HG02970 (cell line): ENCODE results near the gene EPAS1.

Experiments
- ATAC-seq: cut with Tn5 transposase; IDR thresholded peaks from one replicate; pipeline ENCODE4 v1.9.1; 2021; ENCODE audit warnings: mild to moderate bottlenecking, moderate library complexity, moderate number of reproducible peaks; ENCODE audit not compliant: unreplicated experiment, low FRiP score

Gene EPAS1

GRCh38 chr2:46270384-46270783 is 26.8 kb upstream of the EPAS1 start:
- no peak for ATAC-seq

DNA sequence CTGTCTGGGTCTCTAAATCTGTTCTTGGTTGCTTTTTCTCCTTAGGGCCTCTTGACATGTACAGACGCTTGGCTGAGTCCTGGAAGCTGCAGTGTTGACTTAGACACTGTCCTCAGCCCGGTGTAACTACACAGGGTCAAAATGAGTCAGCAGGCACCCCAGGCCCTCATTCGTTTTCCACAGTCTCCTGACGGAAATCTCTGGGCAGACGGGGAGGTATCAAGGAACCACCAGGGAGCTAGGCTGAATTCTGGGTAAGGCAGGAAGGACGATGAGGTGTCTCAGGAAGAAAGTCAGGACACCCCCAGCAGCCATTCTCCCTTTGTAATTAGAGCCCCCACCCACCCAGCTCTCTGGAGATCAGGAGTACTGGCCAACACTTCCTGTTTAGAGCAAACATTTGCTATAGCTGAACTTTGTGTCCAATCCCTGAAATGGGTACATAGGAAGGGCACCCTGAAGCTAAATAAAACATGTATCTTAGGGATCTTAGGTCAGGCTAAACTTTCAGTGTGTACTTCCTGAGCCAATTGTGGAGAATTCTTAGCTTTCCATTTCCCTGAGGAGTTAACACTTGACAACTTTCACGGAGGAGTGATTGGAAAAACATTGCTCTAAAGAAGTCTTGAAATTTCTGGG is 23.9 kb upstream of the EPAS1 start:
- no peak for ATAC-seq

- ATAC-seq: no peak
These were observed 23.3 kb upstream of the EPAS1 start for GRCh38 chr2:46273919-46274318.

GRCh38 chr2:46274586-46274985 is 22.6 kb upstream of the EPAS1 start:
- no peak for ATAC-seq

GRCh38 chr2:46275995-46276394 is 21.2 kb upstream of the EPAS1 start:
- ATAC-seq: no peak

GRCh38 chr2:46276642-46277041 is 20.6 kb upstream of the EPAS1 start:
- ATAC-seq: no peak

GRCh38 chr2:46277431-46278190 is 19.6 kb upstream of the EPAS1 start:
- ATAC-seq: no peak

DNA sequence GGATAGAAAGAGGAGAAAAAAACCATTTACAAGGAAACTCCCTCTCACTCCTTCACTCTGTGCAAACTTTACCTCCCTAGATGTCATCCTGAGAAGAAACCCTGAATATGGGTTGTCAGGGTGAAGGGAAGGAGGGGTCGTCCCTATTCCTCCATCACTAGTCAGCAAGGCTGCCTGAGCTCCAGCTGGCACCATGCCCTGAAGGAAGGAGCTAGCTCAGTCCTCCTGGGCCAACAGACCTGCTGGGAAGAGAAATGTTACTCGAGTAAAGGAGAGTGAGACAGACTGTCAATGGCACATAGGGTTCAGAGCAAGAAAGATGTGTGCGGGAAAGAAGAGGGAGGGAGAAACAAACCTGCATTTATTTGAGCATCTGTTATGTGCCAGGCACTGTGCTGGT is 18.3 kb upstream of the EPAS1 start:
- ATAC-seq: no peak

- no peak for ATAC-seq
These were observed 15.3 kb upstream of the EPAS1 start for GRCh38 chr2:46281939-46282338.

DNA sequence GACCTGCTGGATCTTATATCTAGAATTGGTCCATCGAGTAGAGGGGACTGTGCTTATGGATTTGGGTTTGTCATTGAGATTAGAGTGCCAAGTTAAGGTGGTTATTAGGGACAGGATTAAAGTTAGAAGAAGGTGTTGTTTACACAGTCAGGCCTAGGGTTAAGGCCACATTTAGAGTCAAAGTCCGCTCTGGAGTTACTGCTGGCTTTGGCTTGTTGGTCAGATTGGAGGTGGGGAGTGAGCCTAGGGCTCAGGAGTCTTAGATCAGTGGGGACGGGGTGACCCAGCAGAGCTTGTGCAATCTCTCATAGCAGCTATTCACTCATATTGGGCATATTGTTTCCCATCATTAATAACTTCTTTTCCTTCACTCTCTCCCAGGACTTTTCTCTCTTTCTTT is 13.5 kb upstream of the EPAS1 start:
- no peak for ATAC-seq

DNA sequence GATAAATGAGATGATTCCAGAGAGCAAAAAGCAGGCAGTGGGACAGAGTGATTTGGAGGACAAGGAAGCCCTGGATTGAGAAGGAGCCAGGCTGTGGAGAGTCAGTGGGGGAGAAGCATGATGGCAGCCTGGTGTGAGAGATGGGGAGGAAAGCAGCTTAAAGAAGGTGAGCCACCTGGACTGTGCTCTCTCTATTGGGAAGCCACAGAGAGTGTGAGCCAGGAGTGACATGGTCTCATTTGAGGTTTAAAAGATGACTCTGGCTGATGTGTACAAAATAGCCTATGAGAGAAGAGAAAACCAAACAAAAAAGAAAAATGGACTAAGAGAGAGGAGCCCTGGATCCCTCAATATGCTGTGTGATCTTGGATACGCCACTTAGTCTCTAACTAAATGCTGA is 12.9 kb upstream of the EPAS1 start:
- ATAC-seq: no peak

DNA sequence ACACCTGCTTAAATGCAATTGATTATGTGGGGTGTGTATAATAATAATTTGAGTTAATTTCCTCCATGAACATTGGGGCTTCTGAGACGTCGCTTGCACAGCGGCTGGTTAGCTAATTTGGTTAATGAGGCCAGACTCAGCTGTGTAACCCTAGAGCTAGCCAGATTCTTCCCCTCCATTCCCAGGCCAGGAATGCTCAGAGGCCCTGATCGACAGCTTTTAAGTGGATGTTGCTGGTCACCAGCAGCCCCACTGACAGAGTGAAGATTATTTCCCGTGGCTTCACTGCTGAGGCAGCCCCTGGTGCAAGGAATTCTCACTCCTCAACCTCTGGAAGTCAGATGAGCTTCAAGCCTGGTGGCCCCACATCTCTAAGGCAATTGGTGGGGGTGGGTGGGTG is 12.4 kb upstream of the EPAS1 start:
- no peak for ATAC-seq

DNA sequence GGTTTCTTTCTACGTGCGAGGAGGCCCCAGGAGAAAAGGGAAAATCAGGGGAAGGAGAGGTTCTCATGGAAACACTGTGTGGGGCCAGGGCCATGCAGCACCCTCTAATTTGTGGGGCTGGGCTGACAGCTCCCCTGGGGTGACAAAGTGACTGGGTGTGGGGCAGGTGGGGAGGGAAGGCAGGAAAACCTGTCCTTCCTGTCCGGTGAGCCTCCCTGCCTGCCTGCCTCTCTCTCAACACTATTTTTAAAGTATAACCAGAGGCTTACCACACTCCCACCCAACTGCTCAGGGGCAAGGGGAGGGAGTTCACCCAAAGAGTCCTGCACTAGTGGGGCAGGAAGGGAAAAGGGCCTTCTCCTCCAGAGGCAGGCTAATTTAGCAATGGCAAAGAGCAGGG is 10.5 kb upstream of the EPAS1 start:
- ATAC-seq: no peak

DNA sequence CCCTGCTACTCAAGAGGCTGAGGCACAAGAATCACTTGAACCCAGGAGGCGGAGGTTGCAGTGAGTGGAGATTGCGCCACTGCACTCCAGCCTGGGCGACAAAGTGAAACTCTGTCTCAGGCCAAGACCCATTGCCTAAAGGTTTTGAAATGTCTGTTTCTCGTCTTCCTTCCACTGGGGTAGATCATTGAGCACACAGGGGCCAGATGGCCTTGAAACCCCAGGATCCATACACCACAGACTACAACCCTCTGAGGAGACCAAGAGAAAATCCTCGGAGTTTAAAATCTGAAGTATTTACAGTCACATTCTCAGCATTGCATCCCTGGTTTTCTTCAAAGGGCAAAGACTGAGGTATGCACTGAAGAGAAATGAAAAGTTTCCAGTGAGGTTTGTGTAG is 7.1 kb upstream of the EPAS1 start:
- ATAC-seq: no peak

GRCh38 chr2:46293466-46293865 is 3.7 kb upstream of the EPAS1 start:
- no peak for ATAC-seq

DNA sequence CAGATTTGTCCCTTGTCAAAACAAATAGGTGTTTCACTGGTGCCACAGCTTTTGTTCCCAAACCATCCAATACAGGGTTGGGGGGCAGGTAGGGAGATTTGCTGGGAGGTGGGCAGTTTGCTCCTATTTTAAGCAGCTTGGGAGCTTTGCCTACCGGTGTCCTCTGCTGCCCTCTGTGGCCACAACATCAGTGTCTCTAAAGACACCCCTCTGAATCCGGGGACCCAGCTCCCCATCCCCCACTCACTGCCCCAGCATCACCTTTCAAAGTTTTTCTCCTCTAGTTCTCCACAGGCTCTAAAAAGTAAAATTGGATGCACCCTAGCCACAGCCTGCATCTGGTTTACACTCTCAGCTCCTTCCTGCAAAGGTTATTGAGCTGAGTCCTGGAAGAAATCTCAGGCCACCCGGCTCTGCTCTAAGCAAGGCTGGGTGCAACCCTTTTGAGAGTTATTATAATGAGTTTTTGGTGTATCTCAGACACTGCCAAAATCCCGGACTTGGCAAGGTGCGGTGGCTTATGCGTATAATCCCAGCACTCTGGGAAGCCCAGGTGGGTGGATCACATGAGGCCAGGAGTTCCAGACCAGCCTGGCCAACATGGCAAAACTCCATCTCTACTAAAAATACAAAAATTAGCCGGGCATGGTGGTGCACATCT is 2.9 kb upstream of the EPAS1 start:
- no peak for ATAC-seq

- ATAC-seq: no peak
These were observed 879 bp upstream of the EPAS1 start for GRCh38 chr2:46296216-46296839.

GRCh38 chr2:46297546-46298271 is 502 bp downstream of the EPAS1 start:
- ATAC-seq: peak; percentile 28

GRCh38 chr2:46298272-46298521 is 990 bp downstream of the EPAS1 start:
- no peak for ATAC-seq

DNA sequence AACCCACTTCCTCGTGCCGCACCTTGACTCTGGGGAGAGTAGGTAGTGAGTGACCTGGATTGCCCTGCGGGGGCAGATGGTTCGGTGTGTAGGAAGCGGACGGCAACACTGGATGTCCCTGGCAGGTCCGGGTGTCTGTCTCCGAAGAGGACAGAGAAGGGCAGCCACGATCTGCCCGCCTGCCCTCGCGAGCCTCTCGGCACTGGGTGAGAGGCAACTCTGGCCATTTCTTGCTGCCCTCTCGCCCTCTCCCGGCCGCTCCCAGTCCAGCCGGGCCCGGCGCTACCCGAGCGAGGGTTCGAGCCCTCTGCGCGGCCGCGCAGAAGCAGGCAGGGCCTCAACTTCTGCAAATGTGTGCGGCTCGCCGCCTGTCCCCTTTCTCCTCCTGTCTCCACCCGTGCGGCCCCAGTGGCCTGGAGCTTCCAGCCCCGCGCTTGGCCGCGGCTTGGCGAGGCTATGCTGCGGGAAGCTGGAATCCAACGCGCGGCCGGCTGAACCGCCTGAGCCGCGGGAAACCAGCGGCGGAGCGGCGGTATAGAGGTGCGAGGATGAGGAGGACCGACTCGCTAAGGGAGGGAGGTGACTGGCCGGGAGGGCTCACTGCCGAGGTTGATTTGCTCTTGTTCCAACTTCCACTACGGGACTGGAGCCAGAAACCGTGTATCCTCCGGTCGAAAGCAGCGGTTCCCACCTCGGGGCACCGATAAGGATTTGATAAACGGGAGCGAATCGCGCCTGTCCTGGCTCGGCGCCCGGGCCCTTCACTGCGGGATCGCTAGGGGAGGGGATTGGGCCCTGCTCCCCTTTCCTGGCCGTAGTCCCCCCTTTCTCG is 1.5 kb downstream of the EPAS1 start:
- ATAC-seq: no peak
